ENCODE data around the gene SLC25A12.
"Not testable (repeated sequence)": the region's sequence is repeated elsewhere in the genome, so short reads cannot be mapped to it uniquely, and the experiment has no call there.

Gene SLC25A12, protein sequence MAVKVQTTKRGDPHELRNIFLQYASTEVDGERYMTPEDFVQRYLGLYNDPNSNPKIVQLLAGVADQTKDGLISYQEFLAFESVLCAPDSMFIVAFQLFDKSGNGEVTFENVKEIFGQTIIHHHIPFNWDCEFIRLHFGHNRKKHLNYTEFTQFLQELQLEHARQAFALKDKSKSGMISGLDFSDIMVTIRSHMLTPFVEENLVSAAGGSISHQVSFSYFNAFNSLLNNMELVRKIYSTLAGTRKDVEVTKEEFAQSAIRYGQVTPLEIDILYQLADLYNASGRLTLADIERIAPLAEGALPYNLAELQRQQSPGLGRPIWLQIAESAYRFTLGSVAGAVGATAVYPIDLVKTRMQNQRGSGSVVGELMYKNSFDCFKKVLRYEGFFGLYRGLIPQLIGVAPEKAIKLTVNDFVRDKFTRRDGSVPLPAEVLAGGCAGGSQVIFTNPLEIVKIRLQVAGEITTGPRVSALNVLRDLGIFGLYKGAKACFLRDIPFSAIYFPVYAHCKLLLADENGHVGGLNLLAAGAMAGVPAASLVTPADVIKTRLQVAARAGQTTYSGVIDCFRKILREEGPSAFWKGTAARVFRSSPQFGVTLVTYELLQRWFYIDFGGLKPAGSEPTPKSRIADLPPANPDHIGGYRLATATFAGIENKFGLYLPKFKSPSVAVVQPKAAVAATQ

DNA sequence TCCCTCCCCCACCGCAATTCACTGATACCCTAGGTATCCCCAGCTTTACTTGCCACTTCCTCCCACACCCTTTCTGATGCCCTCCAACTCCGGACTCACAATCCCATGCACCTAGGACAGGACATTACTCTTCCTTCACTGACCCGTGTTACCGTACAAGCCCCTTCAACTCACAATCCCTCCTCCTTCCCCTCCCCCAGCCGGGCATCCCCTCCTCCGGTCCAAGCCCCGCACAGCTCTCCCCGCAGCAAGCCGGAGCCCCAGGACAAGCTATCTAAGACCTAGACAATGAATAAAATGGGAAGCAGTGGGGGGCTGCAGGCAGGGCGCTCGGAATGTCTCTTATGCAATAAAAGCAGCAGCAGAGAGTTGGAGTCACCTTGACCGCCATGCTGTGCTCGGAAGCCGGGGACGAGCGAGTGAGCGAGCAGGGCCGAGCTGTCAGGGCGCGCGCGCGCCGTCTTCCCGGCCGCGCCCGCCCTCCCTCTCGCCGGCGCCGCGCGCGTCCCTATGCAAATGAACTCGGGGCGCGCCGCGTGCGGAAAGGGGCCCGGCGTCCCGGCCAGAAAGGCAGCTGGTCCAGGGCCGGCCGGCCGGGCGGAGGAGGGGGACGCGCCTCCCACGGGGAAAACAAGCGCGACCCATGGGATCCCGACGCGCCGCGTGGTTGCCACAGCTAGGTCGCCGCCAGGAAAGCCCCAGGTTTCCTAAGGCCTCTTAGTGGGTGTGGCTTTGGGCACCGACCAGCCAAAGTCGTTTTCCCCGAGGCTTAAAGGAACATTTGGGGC is at the start of gene SLC25A12:
Gene SLC25A12, minus strand, starts transcription at position 421 of the 788 bp plus-strand sequence. Its CDS starts 30 bp downstream, at position 391.
- FAIRE-seq: no peak

DNA sequence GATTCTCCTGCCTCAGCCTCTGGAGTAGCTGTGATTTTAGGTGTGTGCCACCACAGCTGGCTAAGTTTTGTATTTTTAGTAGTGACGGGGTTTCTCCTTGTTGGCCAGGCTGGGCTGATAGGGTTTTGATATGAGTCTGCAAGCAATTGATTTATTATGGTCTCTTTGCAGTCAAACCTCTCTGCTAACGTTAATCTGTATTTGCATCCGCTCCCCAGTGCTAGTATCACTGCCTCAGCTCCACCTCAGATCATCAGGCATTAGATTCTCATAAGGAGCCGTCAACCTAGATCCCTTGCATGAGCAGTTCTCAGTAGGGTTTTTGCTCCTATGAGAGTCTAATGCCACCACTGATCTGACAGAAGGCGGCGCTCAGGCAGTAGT is 47.3 kb upstream of the SLC25A12 start:
- FAIRE-seq: no peak

DNA sequence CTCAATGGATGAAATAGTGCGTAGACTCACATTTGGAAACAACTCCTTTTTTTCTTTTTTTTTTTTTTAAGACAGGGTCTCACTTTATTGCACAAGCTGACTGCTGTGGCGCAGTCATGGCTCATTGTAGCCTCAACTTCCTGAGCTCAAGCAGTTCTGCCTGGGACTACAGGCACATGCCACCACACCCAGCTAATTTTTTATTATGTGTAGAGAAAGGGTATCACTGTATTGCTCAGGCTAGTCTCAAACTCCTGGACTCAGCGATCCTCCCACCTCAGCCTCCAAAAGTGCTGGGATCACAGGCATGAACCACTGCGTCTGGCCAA is 45.7 kb upstream of the SLC25A12 start:
- no peak for FAIRE-seq

DNA sequence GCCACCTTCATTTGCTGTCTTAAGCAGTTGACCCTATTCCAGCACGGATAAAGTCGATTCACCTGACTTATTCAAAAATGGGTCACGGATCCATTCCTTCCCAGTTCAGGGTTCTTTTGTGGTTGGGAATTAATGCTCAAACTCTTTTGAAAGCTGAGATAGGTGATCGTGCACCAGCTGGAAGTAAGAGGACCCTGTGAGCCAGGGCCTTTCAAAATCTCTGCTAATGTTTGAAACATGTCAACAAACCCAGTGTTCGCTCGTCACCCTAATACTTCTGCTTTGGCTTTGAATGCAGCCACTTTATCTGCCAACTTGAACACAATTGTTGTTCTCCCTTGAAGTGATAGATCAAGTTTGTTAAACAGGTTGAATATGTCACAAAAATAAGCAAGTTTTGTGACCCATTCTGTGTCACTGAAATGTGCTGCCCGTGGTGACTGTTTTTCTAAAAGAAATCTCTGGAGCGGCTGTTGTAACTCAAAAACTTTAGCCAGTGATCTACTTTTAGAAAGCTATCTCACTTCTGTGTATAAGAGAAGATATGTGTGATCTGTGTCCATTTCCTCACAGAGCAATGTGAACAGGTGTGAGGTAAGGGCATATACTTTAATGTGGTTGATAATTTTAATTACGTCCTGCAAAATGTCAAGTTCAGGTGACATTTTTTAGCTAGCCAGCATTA is 45.2 kb upstream of the SLC25A12 start:
- no peak for FAIRE-seq

DNA sequence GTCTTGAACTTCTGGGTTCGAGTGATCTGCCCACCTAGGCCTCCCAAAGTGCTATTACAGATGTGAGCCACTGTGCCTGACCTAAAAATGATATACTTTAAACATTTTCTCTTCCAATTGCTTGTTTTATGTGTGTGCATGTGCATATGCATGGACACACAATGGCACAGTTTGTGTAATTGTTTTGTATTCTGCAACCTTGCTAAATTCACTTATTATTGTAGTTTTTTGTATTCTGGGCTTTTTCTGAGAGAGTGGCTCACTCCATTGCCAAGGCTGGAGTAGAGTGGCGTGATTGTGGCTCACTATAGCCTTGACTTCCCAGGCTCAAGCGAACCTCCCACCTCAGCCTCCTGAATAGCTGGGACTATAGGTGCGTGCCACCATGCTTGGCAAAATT is 36.3 kb upstream of the SLC25A12 start:
- no peak for FAIRE-seq

DNA sequence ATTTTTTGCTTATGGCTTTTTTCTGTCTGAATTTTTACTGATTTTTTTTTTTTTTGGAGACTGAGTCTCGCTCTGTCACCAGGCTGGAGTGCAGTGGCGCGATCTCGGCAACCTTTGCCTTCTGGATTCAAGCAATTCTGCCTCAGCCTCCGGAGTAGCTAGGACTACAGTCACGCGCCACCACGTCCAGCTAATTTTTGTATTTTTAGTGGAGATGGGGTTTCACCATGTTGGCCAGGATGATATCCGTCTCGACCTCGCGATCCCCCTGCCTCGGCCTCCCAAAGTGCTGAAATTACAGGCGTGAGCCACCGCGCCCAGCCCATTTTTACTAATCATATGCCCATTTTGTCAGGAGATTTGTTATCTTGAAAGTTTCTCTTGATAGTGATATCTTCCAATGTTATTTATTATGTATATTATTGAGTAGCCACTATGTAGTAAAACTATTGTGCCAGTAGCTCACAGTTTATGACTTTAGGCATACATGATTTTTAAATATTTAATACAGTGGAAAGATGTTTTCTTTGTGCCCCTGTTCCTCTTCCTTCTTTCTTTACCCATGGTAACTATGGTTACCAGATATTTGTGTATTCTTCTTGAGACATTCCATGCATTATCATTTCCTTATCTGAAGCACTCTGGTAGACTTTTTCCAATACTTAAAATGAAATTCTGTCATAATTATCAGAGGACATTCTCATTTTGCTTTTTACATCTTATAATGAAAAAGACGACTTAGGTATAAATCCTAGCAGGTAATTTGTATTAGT is 30.3 kb upstream of the SLC25A12 start:
- no peak for FAIRE-seq

DNA sequence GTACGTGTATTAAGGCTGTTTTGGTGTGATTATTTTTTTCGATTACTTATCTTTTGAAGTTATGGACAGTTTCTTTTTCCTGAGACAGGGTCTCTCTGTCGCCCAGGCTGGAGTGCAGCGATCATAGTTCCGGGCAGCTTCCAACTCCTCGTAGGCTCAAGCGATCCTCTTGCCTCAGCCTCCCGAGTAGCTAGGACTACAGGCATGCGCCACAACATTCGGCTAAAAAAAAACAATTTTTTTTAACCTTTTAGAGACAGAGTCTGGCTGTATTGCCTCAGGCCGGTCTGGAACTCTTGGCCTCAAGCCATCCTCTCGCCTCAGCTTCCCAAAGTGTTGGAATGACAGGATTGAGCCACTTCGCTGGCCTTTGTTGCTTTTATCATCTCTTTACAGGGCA is 29.2 kb upstream of the SLC25A12 start:
- FAIRE-seq: no peak

DNA sequence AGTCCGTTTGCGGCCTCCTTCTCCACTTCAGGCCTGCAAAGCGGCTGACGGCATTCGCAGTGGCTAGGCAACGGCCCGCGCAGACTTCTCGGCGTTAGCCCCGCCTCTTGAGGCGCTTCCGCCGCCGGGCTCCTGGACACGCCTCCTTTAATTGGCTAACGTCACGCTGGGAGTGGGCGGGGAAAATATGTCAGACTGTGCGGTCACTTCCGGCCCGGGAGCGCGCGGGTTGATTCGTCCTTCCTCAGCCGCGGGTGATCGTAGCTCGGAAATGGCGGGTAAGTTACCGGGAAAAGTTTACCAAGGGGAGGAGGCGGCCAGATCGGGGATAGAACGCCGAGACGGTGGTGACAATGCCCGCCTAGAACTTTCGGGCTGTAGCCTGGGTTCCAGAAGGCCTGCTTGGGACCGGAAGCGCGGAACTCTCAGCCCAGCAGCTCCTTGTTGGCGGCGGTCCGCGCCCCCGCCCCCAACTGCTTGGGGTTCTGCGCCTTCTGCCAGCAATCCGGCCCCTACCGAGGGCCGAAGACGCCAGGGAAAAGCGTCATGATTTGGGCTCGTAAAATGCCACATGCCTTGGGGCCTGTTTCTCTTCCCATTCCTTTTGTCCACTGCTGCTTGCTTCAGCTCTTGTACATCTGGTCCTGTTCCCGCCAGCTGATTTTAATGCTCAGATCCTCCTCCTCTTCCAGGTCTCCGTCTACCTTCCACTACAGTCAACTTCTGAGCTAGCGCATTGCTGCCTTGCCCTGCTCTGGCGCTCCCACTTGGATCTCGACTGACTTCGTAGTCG is 28.4 kb upstream of the SLC25A12 start, which contains the start of gene HAT1:
Gene HAT1, plus strand, starts transcription at position 232 of the 793 bp plus-strand sequence. Its CDS starts 40 bp downstream, at position 272.
- peak; percentile 89 for FAIRE-seq

DNA sequence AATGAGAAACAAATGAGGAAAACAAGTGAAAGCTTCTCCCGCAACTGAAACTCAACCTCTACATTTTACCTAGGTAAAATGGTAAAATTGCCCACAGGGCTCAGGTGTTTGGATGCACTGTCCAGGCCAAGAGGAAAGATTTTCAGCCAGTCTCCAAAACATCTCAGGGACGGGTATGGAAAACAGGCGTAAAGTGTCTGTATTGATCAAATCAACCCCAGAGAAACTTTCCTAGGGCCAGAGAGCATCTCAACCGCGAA is 27.9 kb upstream of the SLC25A12 start:
- FAIRE-seq: no peak

DNA sequence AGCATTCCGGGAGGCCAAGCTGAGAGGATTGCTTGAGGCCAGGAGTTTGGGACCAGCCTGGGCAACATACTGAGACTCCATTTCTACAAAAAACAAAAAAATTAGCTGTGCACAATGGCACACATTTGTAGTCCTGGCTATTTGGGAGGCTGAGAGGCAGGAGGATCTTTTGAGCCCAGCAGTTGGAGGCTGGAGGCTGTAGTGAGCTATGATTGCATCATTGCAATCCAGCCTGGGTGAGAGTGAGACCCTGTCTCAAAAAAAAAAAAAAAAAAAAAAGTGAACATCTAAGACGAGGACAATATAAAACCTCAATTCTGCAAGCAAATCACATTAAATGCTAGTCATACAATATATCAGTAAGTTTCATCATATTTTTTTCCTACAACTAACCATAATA is 25.4 kb upstream of the SLC25A12 start:
- FAIRE-seq: no peak

DNA sequence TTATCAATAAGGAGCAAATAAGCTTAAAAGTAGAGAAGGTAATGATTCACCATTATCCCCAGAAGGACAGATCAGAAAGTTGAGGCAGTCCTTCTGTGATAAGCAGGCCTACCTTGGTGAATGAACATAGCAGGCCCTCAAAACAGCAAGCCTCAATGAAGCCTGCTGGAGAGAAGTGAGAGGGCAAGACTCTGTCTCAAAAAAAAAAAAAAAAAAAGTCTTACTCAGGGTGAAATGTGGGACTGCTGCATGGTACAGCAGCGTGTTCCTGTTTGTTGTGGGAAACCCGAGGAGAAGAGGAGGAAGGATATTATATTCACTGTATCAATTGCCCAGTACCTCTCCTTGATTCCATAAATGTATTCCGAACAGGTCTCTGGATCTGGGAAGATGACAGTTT is 19.5 kb upstream of the SLC25A12 start:
- FAIRE-seq: no peak

DNA sequence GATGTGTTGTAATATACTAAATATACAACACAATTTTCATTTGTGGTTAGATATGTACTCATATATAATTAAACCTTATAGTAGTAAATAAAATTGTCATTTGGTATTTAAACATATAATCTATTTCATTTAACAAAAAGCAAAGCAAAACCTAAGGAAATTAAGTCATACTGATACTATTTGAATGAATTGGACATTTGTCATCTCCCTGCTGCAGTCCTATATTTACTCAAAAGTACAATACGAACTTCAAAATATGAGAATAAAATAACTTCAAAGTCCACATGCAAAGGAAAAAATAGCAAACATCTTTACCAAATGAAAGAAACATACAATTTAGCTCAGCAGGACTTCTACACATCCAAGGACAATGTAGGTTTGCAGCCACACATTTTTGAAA is 16.4 kb upstream of the SLC25A12 start:
- no peak for FAIRE-seq

DNA sequence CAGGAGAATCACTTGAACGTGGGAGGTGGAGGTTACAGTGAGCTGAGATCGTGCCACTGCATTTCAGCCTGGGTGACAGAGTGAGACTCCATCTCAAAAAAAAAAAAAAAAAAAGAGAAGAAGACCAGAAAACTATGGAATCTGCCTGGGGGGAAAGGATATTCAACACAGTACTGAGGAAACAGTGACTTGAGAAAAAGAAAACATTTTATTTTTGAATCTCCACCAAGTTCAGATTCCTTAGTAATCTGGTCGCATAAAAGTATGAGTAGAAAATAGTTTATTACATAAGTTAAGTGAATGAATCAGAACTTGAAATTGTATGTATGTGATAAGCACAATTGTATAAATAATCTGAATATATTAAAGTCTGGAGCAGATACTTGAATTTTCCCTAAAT is 15.2 kb upstream of the SLC25A12 start:
- no peak for FAIRE-seq

DNA sequence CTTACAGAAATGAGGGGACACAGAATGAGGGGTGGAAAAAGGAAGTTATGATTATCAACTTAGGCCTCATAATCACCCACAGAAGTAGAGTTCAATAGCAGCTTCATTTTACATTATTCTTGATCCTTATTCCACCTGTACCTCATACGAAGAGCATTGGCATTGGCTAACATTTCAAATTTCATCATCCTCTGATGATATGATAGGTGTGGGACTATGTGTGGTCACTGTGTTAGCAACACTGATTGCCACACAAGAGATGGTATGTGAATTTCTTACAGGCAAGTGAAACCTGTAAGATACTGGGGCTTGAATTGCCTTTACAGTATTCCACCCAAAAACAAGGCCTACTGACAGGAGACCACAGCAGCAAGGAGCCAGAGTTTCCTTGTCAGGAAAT is 14.2 kb upstream of the SLC25A12 start:
- FAIRE-seq: no peak

DNA sequence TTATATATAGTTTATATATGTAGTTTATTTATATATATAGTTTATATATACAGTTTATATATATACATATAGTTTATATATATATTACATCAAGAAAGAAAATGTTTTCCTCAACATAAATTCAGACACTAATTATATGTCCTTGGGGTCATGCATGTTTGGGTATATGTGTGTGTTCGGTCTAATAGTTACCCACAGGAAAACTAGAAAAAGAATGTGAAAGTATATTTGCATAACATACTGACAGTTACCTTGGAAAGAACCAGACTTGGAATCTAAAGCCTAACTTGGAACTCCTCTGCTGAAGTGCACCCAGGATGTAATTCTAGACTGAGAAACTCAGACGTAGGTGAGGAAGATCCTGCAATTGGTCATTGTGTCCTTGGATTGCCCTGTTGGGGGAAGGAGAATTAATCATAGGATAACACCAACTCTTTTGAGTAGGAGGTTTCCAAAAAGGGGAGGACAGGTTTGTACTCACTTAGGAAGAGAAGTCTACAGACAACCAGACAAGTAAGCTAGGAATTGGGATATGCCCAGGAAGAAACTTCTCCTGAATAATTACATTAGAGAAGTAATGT is 8.9 kb upstream of the SLC25A12 start:
- FAIRE-seq: no peak

DNA sequence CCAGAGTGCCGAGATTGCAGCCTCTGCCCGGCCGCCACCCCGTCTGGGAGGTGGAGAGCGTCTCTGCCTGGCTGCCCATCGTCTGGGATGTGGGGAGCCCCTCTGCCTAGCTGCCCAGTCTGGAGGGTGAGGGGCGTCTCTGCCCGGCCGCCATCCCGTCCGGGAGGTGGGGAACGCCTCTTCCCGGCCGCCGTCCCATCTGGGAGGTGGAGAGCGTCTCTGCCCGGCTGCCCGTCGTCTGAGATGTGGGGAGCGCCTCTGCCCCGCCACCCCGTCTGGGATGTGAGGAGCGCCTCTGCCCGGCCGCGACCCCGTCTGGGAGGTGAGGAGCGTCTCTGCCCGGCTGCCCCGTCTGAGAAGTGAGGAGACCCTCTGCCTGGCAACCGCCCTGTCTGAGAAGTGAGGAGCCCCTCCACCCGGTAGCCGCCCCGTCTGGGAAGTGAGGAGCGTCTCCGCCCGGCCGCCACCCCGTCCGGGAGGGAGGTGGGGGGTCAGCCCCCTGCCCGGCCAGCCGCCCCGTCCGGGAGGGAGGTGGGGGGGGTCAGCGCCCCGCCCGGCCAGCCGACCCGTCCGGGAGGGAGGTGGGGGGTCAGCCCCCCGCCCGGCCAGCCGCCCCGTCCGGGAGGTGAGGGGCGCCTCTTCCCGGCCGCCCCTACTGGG is 5.7 kb upstream of the SLC25A12 start:
- not testable (repeated sequence) for FAIRE-seq

DNA sequence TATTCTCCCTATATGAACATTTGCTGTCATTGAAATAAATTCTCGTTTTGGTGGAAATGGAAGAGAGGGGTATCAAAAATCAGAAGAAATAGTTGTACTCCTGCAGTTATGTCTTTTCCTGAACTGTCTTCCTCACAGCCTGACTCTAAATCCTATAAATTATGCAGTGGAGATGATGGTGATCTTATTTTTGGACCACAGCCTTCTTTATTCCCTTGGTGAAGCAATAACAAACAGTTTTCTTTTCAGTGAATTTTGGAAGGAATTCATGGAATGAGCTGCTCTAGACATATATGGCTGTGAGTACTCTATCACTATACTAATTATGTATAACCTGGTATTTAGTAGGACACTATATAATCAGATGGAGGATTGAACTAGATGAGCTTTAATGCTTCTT is 1.7 kb upstream of the SLC25A12 start:
- no peak for FAIRE-seq

DNA sequence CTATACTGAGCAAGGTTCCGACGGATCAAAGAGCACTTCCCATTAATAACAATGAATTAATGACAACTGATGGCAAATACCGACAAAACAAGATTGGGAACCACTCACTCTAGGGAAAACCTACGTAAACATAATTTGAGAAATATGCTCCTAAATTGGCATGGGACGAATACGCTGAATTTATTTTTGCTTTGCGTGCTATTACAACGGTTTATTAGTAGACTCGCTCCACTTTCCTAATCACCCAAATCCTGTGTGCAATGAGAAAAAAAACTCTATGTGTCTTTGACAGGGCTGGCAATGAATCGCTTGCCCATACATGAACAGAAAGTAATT is 536 bp upstream of the SLC25A12 start:
- no peak for FAIRE-seq

DNA sequence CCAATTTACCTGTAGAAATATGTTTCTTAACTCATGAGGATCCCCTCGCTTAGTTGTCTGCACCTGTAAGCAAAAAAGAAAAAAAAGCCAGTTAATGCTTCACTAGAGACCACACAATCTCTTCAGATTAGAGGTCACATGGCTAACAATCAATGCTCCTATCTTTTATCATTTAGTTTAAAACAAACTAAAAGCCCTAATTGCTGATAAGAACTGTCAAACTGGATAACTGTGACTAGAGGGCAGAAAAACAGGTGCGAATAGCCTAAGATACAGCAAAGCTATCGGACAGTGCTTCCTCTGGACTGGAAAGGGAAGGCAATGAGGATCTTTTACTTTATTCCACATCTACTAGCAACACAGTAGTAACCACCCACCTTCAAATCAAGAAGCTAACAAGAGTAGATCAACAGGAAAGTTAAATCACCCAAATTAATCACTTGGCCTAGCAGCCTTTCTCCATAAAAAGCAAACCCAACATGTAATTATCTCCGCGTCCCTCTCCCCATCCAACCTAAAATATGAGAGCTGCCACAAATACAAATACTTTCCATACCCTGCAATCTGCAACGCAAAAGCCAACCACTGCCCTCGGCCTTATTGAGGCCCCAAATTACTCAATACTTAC is 734 bp downstream of the SLC25A12 start:
- no peak for FAIRE-seq

DNA sequence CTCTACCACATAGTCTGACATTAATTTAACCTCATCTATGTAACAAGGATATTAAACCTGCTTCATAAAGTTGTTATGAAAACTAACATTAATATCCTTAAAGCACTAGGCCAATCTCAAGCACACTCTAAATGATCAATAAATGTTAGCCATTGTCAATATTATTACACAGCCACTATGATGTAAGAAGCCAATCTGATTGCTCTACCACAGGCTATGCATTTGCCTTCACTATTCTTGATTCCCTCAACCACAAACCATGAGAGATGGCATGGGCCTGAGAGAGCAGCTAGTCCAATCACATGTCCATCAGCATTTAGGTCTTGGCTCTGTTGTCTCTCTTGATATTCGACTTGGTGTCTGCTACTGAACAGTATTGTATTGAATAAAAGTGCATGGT is 4.2 kb downstream of the SLC25A12 start:
- no peak for FAIRE-seq
